Body of pancreas (tissue), 4 donors: Measurements from ENCODE around the gene TMEM234. TPM values are rescaled to one million over a fixed set of nuclear protein-coding genes. Genes with fewer than 3 reads are reported as not detected.

Source experiments
- ATAC-seq: fragments of 150-250 bp; one replicate; pipeline ENCODE4 v1.9.1; 2016
- DNase-seq, 4 donors: peaks; one replicate each; pipeline ENCODE4 v3.0.0-alpha.2; 2019
- H3K27ac ChIP-seq, 4 donors: fragments of 200-600 bp; sonication (generic); 1 replicate in 3 of 4; 2 replicates in 1 of 4; pipeline versions ENCODE4 v1.5.1 to v1.6.1; 2016 to 2019; ENCODE audit warnings: mild to moderate bottlenecking in 1 of 4, mixed read lengths in 1 of 4, moderate library complexity in 1 of 4
- H3K27me3 ChIP-seq, 2 donors: fragments of 200-600 bp; sonication (generic); one replicate each; pipeline ENCODE4 v1.6.0; 2016; ENCODE audit warnings: mild to moderate bottlenecking in 1 of 2
- H3K36me3 ChIP-seq, 2 donors: fragments of 200-600 bp; sonication (generic); replicated peaks in 1 of 2; 2 replicates each; pipeline ENCODE4 v1.5.1; 2016; ENCODE audit warnings: low read depth in 2 of 2; ENCODE audit not compliant: insufficient read depth in 1 of 2
- H3K4me1 ChIP-seq: fragments of 200-600 bp; sonication (generic); one replicate; pipeline ENCODE4 v1.6.0; 2016
- H3K4me3 ChIP-seq, 2 donors: fragments of 200-600 bp; sonication (generic); 1 replicate in 1 of 2; 2 replicates in 1 of 2; pipeline ENCODE4 v1.5.1; 2016 to 2019
- H3K9me3 ChIP-seq, 3 donors: fragments of 200-600 bp; sonication (generic); 1 replicate in 2 of 3; 2 replicates in 1 of 3; pipeline ENCODE4 v1.5.1; 2016
- CTCF ChIP-seq, 7 experiments: fragments of 450-650 bp in 4 of 7; fragments of 200-600 bp in 3 of 7; sonication (generic) in 3 of 7; IDR thresholded peaks; one replicate each; pipeline ENCODE4 v1.5.1; 2016 to 2019; ENCODE audit warnings: antibody characterized with exemption in 7 of 7
- POLR2A ChIP-seq, 3 donors: fragments of 450-650 bp; IDR thresholded peaks; one replicate each; pipeline ENCODE4 v1.6.1; 2016; ENCODE audit warnings: antibody characterized with exemption in 3 of 3, mild to moderate bottlenecking in 2 of 3
- WGBS, 2 donors: methylation state at CpG; one replicate each; pipeline ENCODE4 v1.1.5; 2017; 5-methylcytosine and 5-hydroxymethylcytosine counted together
- intact Hi-C: fragments of 100-400 bp; cut with DNase I; formaldehyde crosslinking; loops from one replicate; pipeline ENCODE4 v1.15.1; 2023
- total RNA-seq, 2 donors: library from RNA; depleted of rRNA; stranded (reverse); fragments of >200 nt; gene quantifications; one replicate each; pipeline ENCODE4 v1.1.0, GENCODE V29; 2016

TMEM234 gene
- total RNA-seq, 2 donors from 2014 or later, result 16.3 to 20.8 TPM

DNA sequence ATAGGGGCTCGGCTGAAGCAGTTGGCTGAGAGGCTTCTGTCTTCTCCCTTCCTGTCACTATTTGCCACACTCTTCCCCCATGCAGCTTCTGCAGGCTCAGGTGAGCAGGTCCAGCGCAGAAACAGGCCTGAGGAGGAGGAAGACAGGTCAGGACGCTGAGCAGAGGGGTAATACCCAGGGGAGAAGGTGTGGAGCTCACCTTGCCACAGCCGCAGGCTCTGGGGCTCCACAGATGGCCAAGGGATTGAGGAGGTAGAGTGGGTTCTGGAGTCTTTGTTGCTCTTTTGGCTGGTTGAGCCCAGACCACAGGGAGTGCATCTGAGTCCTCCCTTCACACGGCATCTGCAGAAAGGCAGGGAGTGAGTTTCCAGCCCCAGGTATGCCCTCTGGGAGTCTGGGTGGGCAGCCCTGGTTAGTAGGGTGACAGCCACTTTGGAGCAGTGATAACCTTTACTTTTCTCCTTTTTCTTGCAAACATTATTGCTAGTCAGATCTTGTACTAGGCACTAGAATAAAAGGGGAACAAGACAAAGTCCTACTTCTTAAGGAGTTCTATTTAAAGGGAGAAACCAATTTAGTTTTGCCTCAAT, 9.8 kb upstream of the TMEM234 start:
- 76 to 84% methylated on average over 5 of the region's 5 CpGs for WGBS, 2 donors
- Histone ChIP-seq H3K36me3 (peaks cover 13 to 23% of the 10 kb centered on the region in 2 donors), H3K27me3 (no peaks in the 10 kb centered on the region), H3K27ac (no peak overlapping the region), H3K9me3 (no peaks in the 10 kb centered on the region), H3K4me3 (no peak overlapping the region), H3K4me1 (peaks cover 10% of the 10 kb centered on the region)
- TF ChIP-seq CTCF (IDR thresholded peaks at IDR 0.05), result no peak
- TF ChIP-seq POLR2A (IDR thresholded peaks at IDR 0.05), result no peak
- DNase-seq, result no peak
- ATAC-seq, result no peak
- intact Hi-C loops, result loop anchor here (10.0 kb wide), 1 partner anchor 63 kb away; the partner anchor contains the start of gene HDAC1

GRCh38 chr1:32228771-32229170, 6.6 kb upstream of the TMEM234 start:
- H3K36me3 ChIP-seq, result peaks cover 13 to 24% of the 10 kb centered on the region in 2 donors

GRCh38 chr1:32224285-32224684, 2.1 kb upstream of the TMEM234 start:
- H3K4me1 ChIP-seq, result peaks cover 27% of the 10 kb centered on the region
- H3K4me3 ChIP-seq, result no peak overlapping the region
- DNase-seq (no peak), ATAC-seq (no peak)
- WGBS, 2 donors, result 77 to 85% methylated on average over 4 of the region's 4 CpGs
- no peak overlapping the region for H3K27ac ChIP-seq
- no peaks in the 10 kb centered on the region for H3K27me3 ChIP-seq
- peaks cover 9 to 10% of the 10 kb centered on the region in 2 donors for H3K36me3 ChIP-seq
- intact Hi-C loops, result no loop called here
- no peaks in the 10 kb centered on the region for H3K9me3 ChIP-seq
- TF ChIP-seq CTCF (IDR thresholded peaks at IDR 0.05), result no peak
- TF ChIP-seq POLR2A (IDR thresholded peaks at IDR 0.05), result no peak

More at GRCh38 chr1:32228771-32229170, 6.6 kb upstream of the TMEM234 start:
- ATAC-seq, result no peak
- no peak for DNase-seq
- H3K27me3 ChIP-seq, result no peaks in the 10 kb centered on the region
- TF ChIP-seq POLR2A (IDR thresholded peaks at IDR 0.05) (no peak), CTCF (IDR thresholded peaks at IDR 0.05) (no peak)
- H3K9me3 ChIP-seq, result no peaks in the 10 kb centered on the region
- no peak overlapping the region for H3K27ac ChIP-seq
- 64 to 70% methylated on average over 3 of the region's 3 CpGs for WGBS, 2 donors
- intact Hi-C loops, result no loop called here
- H3K4me1 ChIP-seq, result peaks cover 5% of the 10 kb centered on the region
- no peak overlapping the region for H3K4me3 ChIP-seq

DNA sequence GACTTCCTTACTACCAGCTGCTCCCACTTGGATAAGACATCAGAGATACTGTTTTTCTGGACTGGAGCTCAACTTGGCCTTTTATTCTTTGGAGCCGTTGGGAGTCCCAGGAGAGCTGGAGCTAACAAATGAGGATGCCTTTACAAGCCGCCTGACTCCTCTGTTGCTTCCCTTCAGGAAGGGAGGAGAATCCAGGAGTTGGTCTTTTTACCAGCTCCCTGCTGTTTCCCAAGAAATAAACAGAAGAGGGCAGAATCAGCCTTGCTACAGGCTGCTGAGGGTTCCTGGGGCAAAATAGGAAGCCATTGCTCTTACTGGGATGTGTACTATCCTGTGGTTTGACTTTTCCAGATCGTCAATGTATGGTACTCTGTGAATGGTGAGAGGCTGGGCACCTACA, 1.5 kb upstream of the TMEM234 start:
- Histone ChIP-seq H3K4me1 (peaks cover 27% of the 10 kb centered on the region), H3K4me3 (no peak overlapping the region), H3K9me3 (no peaks in the 10 kb centered on the region), H3K27ac (peak overlapping the region in 1 of 4 donors; percentile 94), H3K36me3 (peaks cover 4 to 8% of the 10 kb centered on the region in 2 donors), H3K27me3 (no peaks in the 10 kb centered on the region)
- 71 to 78% methylated on average over 3 of the region's 3 CpGs for WGBS, 2 donors
- no peak for TF ChIP-seq POLR2A (IDR thresholded peaks at IDR 0.05)
- TF ChIP-seq CTCF (IDR thresholded peaks at IDR 0.05), result peak in 1 of 7 experiments; percentile 4
- DNase-seq, result no peak
- intact Hi-C loops, result no loop called here
- ATAC-seq, result no peak

GRCh38 chr1:32221581-32221979, 573 bp downstream of the TMEM234 start:
- whole genome bisulfite sequencing, 2 donors, result 4 to 5% methylated on average over 8 to 13 of the region's 13 CpGs
- H3K36me3 ChIP-seq, result no peaks in the 10 kb centered on the region
- peaks cover 27% of the 10 kb centered on the region for H3K4me1 ChIP-seq
- H3K9me3 ChIP-seq, result no peaks in the 10 kb centered on the region
- no peak for ATAC-seq
- DNase-seq, result no peak
- no peaks in the 10 kb centered on the region for H3K27me3 ChIP-seq
- H3K27ac ChIP-seq, result peak overlapping the region; percentile 39 to 94 (median 74)
- TF ChIP-seq POLR2A (IDR thresholded peaks at IDR 0.05) (no peak), CTCF (IDR thresholded peaks at IDR 0.05) (no peak)
- intact Hi-C loops, result no loop called here
- H3K4me3 ChIP-seq, result peak overlapping the region; percentile 44 to 84
